ENCODE measurements around the gene UTS2B.

Gene UTS2B

DNA sequence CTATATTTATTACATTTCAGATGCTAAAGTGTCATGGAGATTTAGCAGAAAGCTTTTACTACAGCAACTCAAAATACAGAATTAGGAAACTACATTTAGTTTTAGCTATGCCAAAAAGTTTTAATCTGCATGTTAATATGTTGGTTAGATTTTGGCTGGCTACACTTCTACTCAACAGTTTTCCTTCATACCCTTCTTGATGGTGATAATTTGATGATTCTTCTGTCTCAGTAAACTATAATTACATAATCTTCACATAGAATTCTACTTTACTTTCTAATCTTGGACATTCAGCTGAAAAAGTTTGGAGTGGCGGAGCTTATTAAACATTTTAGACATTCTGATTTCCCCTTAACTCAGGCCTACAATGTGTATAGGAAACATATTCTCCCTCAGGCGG is 10.0 kb upstream of the UTS2B start:
- TF ChIP-seq, protein P1, sequence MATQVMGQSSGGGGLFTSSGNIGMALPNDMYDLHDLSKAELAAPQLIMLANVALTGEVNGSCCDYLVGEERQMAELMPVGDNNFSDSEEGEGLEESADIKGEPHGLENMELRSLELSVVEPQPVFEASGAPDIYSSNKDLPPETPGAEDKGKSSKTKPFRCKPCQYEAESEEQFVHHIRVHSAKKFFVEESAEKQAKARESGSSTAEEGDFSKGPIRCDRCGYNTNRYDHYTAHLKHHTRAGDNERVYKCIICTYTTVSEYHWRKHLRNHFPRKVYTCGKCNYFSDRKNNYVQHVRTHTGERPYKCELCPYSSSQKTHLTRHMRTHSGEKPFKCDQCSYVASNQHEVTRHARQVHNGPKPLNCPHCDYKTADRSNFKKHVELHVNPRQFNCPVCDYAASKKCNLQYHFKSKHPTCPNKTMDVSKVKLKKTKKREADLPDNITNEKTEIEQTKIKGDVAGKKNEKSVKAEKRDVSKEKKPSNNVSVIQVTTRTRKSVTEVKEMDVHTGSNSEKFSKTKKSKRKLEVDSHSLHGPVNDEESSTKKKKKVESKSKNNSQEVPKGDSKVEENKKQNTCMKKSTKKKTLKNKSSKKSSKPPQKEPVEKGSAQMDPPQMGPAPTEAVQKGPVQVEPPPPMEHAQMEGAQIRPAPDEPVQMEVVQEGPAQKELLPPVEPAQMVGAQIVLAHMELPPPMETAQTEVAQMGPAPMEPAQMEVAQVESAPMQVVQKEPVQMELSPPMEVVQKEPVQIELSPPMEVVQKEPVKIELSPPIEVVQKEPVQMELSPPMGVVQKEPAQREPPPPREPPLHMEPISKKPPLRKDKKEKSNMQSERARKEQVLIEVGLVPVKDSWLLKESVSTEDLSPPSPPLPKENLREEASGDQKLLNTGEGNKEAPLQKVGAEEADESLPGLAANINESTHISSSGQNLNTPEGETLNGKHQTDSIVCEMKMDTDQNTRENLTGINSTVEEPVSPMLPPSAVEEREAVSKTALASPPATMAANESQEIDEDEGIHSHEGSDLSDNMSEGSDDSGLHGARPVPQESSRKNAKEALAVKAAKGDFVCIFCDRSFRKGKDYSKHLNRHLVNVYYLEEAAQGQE (IDR thresholded peaks at IDR 0.05; ENCODE audit: insufficient read depth in 1 of 2, low read depth in 2 of 2, low read length in 2 of 2) = no peak
- TF ChIP-seq TAF1 (IDR thresholded peaks at IDR 0.05; ENCODE audit: borderline replicate concordance, insufficient read depth, low read length) = no peak
- TF ChIP-seq SIN3A (IDR thresholded peaks at IDR 0.05; ENCODE audit: borderline replicate concordance, insufficient read depth, low read length) = no peak
- TF ChIP-seq POLR2AphosphoS5 (IDR thresholded peaks at IDR 0.05; ENCODE audit: low read depth, low read length) = no peak
- TF ChIP-seq FOXP2 (optimal IDR thresholded peaks at IDR 0.05; ENCODE audit: borderline replicate concordance, extremely low read depth, extremely low read length, insufficient read depth) = no peak

DNA sequence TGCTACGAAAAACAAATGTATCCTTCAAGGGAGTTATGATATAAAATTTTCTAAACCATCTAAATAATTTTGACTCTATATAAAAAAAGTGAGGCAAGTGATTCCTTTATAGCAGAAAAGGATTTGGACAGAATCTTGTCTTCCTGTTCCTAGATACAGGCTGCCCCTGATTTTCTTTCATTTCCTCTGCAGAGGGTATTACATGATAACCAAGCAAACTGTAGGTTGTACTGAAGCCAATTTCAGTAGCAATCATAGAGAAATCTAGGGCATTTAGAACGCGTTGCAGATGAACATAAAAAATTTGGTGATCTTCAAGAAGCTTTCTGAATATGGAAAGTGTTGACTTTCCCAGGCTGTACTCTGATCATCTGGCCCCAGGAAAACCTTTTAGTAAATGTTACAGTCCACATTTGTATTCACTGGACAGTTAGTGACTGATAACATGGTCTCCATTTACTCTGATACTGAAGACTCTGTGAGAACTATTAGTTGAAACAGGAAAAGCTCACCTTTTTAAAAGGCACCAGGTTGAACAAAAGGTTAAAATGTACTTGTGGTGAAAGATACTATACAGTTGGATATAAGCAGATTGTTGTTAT is 9.1 kb upstream of the UTS2B start:
- no peak for TF ChIP-seq FOXP2 (optimal IDR thresholded peaks at IDR 0.05; ENCODE audit: borderline replicate concordance, extremely low read depth, extremely low read length, insufficient read depth)
- TF ChIP-seq TAF1 (IDR thresholded peaks at IDR 0.05; ENCODE audit: borderline replicate concordance, insufficient read depth, low read length) = no peak
- no peak for TF ChIP-seq POLR2AphosphoS5 (IDR thresholded peaks at IDR 0.05; ENCODE audit: low read depth, low read length)
- TF ChIP-seq SIN3A (IDR thresholded peaks at IDR 0.05; ENCODE audit: borderline replicate concordance, insufficient read depth, low read length) = no peak
- TF ChIP-seq, protein P1 (IDR thresholded peaks at IDR 0.05; ENCODE audit: insufficient read depth in 1 of 2, low read depth in 2 of 2, low read length in 2 of 2) = no peak

DNA sequence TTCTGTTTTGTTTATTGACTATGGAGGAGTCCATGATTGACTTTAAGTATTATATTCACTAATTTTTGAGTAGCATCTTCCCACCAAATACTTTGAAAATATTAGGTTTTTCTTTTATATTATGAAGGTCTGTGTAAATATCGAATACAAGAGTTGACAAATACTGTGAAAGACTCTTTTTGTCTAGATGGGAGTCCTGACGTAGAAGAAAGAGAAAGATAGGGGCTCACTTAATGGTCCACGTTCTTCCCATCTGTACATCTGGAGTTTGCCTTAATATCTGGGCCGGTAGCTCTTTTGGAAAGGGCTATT is 7.8 kb upstream of the UTS2B start:
- TF ChIP-seq POLR2AphosphoS5 (IDR thresholded peaks at IDR 0.05; ENCODE audit: low read depth, low read length) (no peak), FOXP2 (optimal IDR thresholded peaks at IDR 0.05; ENCODE audit: borderline replicate concordance, extremely low read depth, extremely low read length, insufficient read depth) (no peak), TAF1 (IDR thresholded peaks at IDR 0.05; ENCODE audit: borderline replicate concordance, insufficient read depth, low read length) (no peak), SIN3A (IDR thresholded peaks at IDR 0.05; ENCODE audit: borderline replicate concordance, insufficient read depth, low read length) (no peak)
- TF ChIP-seq, protein P1 (IDR thresholded peaks at IDR 0.05; ENCODE audit: insufficient read depth in 1 of 2, low read depth in 2 of 2, low read length in 2 of 2) = no peak

DNA sequence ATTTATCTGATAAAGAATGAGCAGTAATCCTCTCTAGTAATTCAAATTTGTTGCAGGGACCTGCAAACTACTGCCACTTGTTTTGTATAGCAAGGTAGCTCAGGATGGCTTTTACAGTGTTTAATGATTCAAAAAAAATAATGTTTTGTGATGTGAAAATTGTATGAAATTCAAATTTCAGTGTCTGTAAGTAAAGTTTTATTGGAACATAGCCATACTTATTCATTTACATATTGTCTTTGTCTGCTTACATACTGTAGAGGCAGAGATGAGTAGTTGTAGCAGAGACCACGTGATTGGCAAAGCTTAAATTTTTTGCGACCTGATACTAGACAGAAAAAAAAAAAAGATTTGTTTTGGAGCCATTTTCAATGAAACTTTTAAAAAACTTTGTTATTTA is 6.5 kb upstream of the UTS2B start:
- TF ChIP-seq FOXP2 (optimal IDR thresholded peaks at IDR 0.05; ENCODE audit: borderline replicate concordance, extremely low read depth, extremely low read length, insufficient read depth) = no peak
- TF ChIP-seq, protein P1 (IDR thresholded peaks at IDR 0.05; ENCODE audit: insufficient read depth in 1 of 2, low read depth in 2 of 2, low read length in 2 of 2) = no peak
- TF ChIP-seq POLR2AphosphoS5 (IDR thresholded peaks at IDR 0.05; ENCODE audit: low read depth, low read length) = no peak
- no peak for TF ChIP-seq TAF1 (IDR thresholded peaks at IDR 0.05; ENCODE audit: borderline replicate concordance, insufficient read depth, low read length)
- no peak for TF ChIP-seq SIN3A (IDR thresholded peaks at IDR 0.05; ENCODE audit: borderline replicate concordance, insufficient read depth, low read length)

All from PFSK-1 (cell line).